RWPE2 (cell line): Measurements from ENCODE around the gene MGMT.

Experiments
- ATAC-seq: fragments of 200-7000 bp; cut with Tn5 transposase; 3 replicates; pipeline ENCODE4 v1.9.1; 2021; ENCODE audit warnings: low read depth
- DNase-seq: peaks from one replicate; pipeline ENCODE4 v3.0.0-alpha.2; 2020; ENCODE audit warnings: low spot score
- H3K27ac ChIP-seq: fragments of 450-650 bp; 2 replicates; pipeline ENCODE4 v1.5.1; 2017; ENCODE audit warnings: mild to moderate bottlenecking; ENCODE audit not compliant: poor library complexity, severe bottlenecking
- H3K27me3 ChIP-seq: fragments of 250-450 bp; sonication (Bioruptor Pico); 2 replicates; pipeline ENCODE4 v1.5.1; 2021; ENCODE audit warnings: mild to moderate bottlenecking, moderate library complexity; ENCODE audit not compliant: insufficient read depth, poor library complexity, severe bottlenecking
- H3K36me3 ChIP-seq: fragments of 250-450 bp; sonication (Bioruptor Pico); 2 replicates; pipeline ENCODE4 v1.5.1; 2020; ENCODE audit warnings: low read depth, mild to moderate bottlenecking, moderate library complexity
- H3K4me1 ChIP-seq: fragments of 250-450 bp; sonication (Bioruptor Pico); 2 replicates; pipeline ENCODE4 v1.5.1; 2021; ENCODE audit warnings: mild to moderate bottlenecking, moderate library complexity; ENCODE audit not compliant: insufficient read depth, poor library complexity, severe bottlenecking
- H3K4me3 ChIP-seq: fragments of 250-450 bp; sonication (Bioruptor Pico); 2 replicates; pipeline ENCODE4 v1.5.1; 2021; ENCODE audit warnings: mild to moderate bottlenecking, moderate library complexity; ENCODE audit not compliant: severe bottlenecking
- H3K9me3 ChIP-seq: fragments of 250-450 bp; sonication (Bioruptor Pico); 2 replicates; pipeline ENCODE4 v1.5.1; 2021; ENCODE audit warnings: mild to moderate bottlenecking, moderate library complexity; ENCODE audit not compliant: severe bottlenecking
- CTCF ChIP-seq: fragments of 450-650 bp; IDR thresholded peaks from one replicate; pipeline ENCODE4 v1.5.1; 2017; ENCODE audit warnings: mild to moderate bottlenecking, moderate library complexity; ENCODE audit not compliant: poor library complexity, severe bottlenecking

The MGMT gene

GRCh38 chr10:129511086-129511485 lies 44.0 kb downstream of the MGMT start:
- H3K9me3 ChIP-seq, result no peaks in the 10 kb centered on the region
- no peak overlapping the region for H3K27ac ChIP-seq
- no peaks in the 10 kb centered on the region for H3K36me3 ChIP-seq
- ATAC-seq (no peak), DNase-seq (no peak)
- no peak for TF ChIP-seq CTCF
- H3K4me3 ChIP-seq, result no peak overlapping the region
- H3K4me1 ChIP-seq, result no peaks in the 10 kb centered on the region
- no peaks in the 10 kb centered on the region for H3K27me3 ChIP-seq

DNA sequence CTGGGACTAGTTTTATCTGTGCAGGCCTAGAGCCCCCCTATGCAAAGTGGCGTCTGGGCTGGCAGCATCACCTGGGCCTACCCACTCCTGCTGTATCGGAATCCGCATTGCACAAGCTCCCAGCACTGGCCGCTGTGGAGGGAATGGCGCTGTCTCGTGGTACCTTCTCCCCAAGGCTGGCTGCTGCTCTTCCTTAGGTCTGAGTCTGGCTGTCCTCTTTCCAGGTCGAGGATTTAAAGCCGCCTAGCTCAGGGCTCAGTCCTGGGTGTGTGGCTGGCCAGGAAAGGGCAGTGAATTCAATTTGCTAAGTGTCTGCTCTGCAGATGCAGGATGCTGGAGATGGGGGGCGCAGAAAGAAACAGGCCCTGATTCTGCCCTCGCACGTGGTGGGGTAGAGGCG lies 44.7 kb downstream of the MGMT start:
- no peak for ATAC-seq
- Histone ChIP-seq H3K4me1 (no peaks in the 10 kb centered on the region), H3K36me3 (no peaks in the 10 kb centered on the region), H3K4me3 (no peak overlapping the region), H3K9me3 (no peaks in the 10 kb centered on the region), H3K27me3 (no peaks in the 10 kb centered on the region), H3K27ac (no peak overlapping the region)
- no peak for DNase-seq
- TF ChIP-seq CTCF, result no peak

DNA sequence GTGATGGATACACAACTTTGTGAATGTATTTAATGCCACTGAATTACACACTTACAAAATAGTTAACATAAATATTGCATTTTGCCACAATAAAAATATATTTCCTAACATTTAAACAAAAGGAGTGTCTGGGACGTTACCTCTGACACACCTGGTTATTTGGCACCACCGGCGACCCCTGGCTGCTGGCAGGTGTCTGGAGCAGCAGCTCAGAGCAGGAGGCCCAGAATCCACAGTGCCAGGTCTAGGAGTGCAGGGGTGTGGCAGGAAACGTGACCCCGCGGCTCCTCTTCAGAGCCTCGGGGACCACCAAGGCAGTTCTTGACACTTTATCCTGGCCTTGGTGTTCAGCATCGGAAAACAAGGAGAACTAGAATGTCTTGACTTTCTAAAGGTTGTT lies 46.3 kb downstream of the MGMT start:
- Histone ChIP-seq H3K27me3 (no peaks in the 10 kb centered on the region), H3K27ac (no peak overlapping the region), H3K36me3 (no peaks in the 10 kb centered on the region), H3K9me3 (no peaks in the 10 kb centered on the region), H3K4me3 (no peak overlapping the region), H3K4me1 (no peaks in the 10 kb centered on the region)
- ATAC-seq (no peak), DNase-seq (no peak)
- TF ChIP-seq CTCF, result peak; percentile 18

GRCh38 chr10:129514568-129515451 lies 47.8 kb downstream of the MGMT start:
- TF ChIP-seq CTCF, result no peak
- no peak overlapping the region for H3K4me3 ChIP-seq
- no peak overlapping the region for H3K27ac ChIP-seq
- no peak for ATAC-seq
- DNase-seq, result no peak
- no peaks in the 10 kb centered on the region for H3K9me3 ChIP-seq
- no peaks in the 10 kb centered on the region for H3K27me3 ChIP-seq
- H3K4me1 ChIP-seq, result peaks cover 5% of the 10 kb centered on the region
- no peaks in the 10 kb centered on the region for H3K36me3 ChIP-seq
